ENCODE measurements around the gene DNAAF5. TPM values are rescaled to one million over a fixed set of nuclear protein-coding genes. Genes with fewer than 3 reads are reported as not detected.
"Not testable (repeated sequence)": the region's sequence is repeated elsewhere in the genome, so short reads cannot be mapped to it uniquely, and the experiment has no call there.

Gene DNAAF5
- total and polyA plus RNA-seq, 2 donors (not counting 1 experiment from before 2014, with no cell fraction given), result 13.1 to 14.2 TPM

DNA sequence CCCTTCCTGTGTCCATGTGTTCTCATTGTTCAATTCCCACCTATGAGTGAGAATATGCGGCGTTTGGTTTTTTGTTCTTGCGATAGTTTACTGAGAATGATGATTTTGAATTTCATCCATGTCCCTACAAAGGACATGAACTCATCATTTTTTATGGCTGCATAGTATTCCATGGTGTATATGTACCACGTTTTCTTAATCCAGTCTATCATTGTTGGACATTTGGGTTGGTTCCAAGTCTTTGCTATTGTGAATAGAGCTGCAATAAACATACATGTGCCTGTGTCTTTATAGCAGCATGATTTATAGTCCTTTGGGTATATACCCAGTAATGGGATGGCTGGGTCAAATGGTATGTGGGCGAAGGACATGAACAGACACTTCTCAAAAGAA, 17.6 kb downstream of the DNAAF5 start:
- H3K27me3 ChIP-seq (ENCODE audit: control insufficient read depth, insufficient read depth, low read length); H3K4me1 ChIP-seq (ENCODE audit: control insufficient read depth, extremely low read depth, insufficient read depth, low read length); H2AFZ ChIP-seq (ENCODE audit: low read length); H3K4me3 ChIP-seq (replicated peaks in 1 of 4; ENCODE audit: control extremely low read depth in 1 of 4, insufficient read depth in 1 of 4, low read depth in 3 of 4, low read length in 4 of 4); H3K4me2 ChIP-seq (ENCODE audit: extremely low read depth, insufficient read depth, low read length); H3K9me3 ChIP-seq (ENCODE audit: control insufficient read depth, insufficient read depth, low read depth, low read length); H3K9ac ChIP-seq (ENCODE audit: insufficient read depth, low read length); H3K27ac ChIP-seq (ENCODE audit: insufficient read depth, low read length); H3K36me3 ChIP-seq (ENCODE audit: control insufficient read depth, insufficient read depth, low read length); H4K20me1 ChIP-seq (ENCODE audit: control insufficient read depth, extremely low read depth, insufficient read depth, low read length); DNase-seq (ENCODE audit: low read depth in 2 of 2); H3K79me2 ChIP-seq (ENCODE audit: control insufficient read depth, insufficient read depth, low read length): not testable (repeated sequence)

DNA sequence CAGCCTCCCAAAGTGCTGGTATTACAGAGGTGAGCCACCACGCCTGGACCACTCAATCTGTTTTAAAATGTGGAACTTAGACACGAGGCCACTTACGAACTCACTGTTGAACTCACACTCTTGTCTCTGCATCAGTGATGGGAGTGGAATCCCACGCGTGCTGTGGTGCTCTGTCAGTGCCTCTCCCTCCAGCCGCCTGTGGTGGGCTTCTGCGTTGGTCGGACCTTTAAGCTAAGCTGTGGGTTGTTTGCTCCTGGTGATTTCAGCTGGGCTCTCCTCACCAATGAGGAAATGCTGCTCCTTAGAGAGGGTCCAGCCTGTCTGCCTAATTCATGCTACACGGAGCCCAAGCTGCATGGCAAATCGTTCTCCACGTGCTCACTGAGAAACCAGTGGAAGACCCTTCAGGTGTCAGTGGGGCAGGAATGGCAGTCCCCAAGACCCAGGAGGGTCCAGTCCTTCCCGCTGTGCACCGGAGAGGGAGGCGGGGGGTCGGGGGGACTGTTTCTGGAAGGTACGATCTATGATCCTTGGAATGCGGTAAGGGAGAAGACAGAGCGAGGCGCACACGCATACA, 18.4 kb downstream of the DNAAF5 start:
- H3K79me2 ChIP-seq (ENCODE audit: control insufficient read depth, insufficient read depth, low read length), result peaks cover 4% of the 10 kb centered on the region
- no peaks in the 10 kb centered on the region for H3K9me3 ChIP-seq (ENCODE audit: control insufficient read depth, insufficient read depth, low read depth, low read length)
- H3K27me3 ChIP-seq (ENCODE audit: control insufficient read depth, insufficient read depth, low read length), result no peaks in the 10 kb centered on the region
- no peaks in the 10 kb centered on the region for H3K4me1 ChIP-seq (ENCODE audit: control insufficient read depth, extremely low read depth, insufficient read depth, low read length)
- no peak for DNase-seq (ENCODE audit: low read depth in 2 of 2)
- H3K4me3 ChIP-seq (replicated peaks in 1 of 4; ENCODE audit: control extremely low read depth in 1 of 4, insufficient read depth in 1 of 4, low read depth in 3 of 4, low read length in 4 of 4), result no peak overlapping the region
- H3K27ac ChIP-seq (ENCODE audit: insufficient read depth, low read length), result no peak overlapping the region
- TF ChIP-seq, protein P1, sequence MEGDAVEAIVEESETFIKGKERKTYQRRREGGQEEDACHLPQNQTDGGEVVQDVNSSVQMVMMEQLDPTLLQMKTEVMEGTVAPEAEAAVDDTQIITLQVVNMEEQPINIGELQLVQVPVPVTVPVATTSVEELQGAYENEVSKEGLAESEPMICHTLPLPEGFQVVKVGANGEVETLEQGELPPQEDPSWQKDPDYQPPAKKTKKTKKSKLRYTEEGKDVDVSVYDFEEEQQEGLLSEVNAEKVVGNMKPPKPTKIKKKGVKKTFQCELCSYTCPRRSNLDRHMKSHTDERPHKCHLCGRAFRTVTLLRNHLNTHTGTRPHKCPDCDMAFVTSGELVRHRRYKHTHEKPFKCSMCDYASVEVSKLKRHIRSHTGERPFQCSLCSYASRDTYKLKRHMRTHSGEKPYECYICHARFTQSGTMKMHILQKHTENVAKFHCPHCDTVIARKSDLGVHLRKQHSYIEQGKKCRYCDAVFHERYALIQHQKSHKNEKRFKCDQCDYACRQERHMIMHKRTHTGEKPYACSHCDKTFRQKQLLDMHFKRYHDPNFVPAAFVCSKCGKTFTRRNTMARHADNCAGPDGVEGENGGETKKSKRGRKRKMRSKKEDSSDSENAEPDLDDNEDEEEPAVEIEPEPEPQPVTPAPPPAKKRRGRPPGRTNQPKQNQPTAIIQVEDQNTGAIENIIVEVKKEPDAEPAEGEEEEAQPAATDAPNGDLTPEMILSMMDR (conservative IDR thresholded peaks at IDR 0.05 in 1 of 2, IDR thresholded peaks at IDR 0.05 in 1 of 2; ENCODE audit: low read depth in 1 of 2, low read length in 2 of 2), result no peak
- TF ChIP-seq EZH2 (IDR thresholded peaks at IDR 0.05; ENCODE audit: low read length, missing control alignments), result no peak
- no peak overlapping the region for H2AFZ ChIP-seq (ENCODE audit: low read length)
- H3K36me3 ChIP-seq (ENCODE audit: control insufficient read depth, insufficient read depth, low read length), result peaks cover 4% of the 10 kb centered on the region
- no peaks in the 10 kb centered on the region for H4K20me1 ChIP-seq (ENCODE audit: control insufficient read depth, extremely low read depth, insufficient read depth, low read length)
- no peak overlapping the region for H3K9ac ChIP-seq (ENCODE audit: insufficient read depth, low read length)
- H3K4me2 ChIP-seq (ENCODE audit: extremely low read depth, insufficient read depth, low read length), result no peak overlapping the region

DNA sequence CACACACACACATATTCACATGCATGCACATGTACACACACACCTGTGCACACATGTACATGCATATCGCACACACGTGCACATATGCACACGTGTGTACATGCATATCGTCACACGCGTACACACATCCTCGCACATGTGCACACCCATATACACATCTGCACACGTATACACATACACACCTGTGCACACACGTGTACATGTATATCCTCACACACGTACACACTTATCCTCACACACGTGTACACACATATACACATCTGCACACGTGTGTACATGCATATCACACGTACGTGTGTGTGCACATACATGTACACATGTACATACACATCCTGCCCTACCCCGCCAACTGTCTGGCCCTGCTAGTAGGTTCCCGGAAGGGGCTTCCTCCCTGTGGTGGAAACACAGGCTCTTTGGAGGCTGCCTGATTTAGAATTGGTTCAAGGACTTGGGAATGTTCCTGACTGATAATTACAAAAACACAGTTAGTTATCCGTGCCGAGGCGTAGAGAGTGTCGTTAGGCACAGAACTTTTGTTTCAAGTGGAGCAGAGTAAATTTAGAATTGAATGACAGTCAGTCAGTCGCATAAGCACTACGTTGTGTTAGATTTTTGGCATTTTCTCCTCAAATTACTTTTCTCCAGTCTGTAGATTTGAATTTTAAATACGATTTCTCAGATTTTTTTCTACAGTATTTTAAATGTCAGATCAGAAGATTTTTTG, 19.1 kb downstream of the DNAAF5 start:
- H3K9ac ChIP-seq (ENCODE audit: insufficient read depth, low read length), result no peak overlapping the region
- peaks cover 4% of the 10 kb centered on the region for H3K79me2 ChIP-seq (ENCODE audit: control insufficient read depth, insufficient read depth, low read length)
- H3K27ac ChIP-seq (ENCODE audit: insufficient read depth, low read length), result no peak overlapping the region
- no peaks in the 10 kb centered on the region for H3K9me3 ChIP-seq (ENCODE audit: control insufficient read depth, insufficient read depth, low read depth, low read length)
- H3K4me2 ChIP-seq (ENCODE audit: extremely low read depth, insufficient read depth, low read length), result no peak overlapping the region
- no peaks in the 10 kb centered on the region for H4K20me1 ChIP-seq (ENCODE audit: control insufficient read depth, extremely low read depth, insufficient read depth, low read length)
- H3K27me3 ChIP-seq (ENCODE audit: control insufficient read depth, insufficient read depth, low read length), result no peaks in the 10 kb centered on the region
- H3K4me1 ChIP-seq (ENCODE audit: control insufficient read depth, extremely low read depth, insufficient read depth, low read length), result no peaks in the 10 kb centered on the region
- no peak for TF ChIP-seq EZH2 (IDR thresholded peaks at IDR 0.05; ENCODE audit: low read length, missing control alignments)
- TF ChIP-seq, protein P1 (conservative IDR thresholded peaks at IDR 0.05 in 1 of 2, IDR thresholded peaks at IDR 0.05 in 1 of 2; ENCODE audit: low read depth in 1 of 2, low read length in 2 of 2), result no peak
- peaks cover 2% of the 10 kb centered on the region for H3K36me3 ChIP-seq (ENCODE audit: control insufficient read depth, insufficient read depth, low read length)
- H2AFZ ChIP-seq (ENCODE audit: low read length), result no peak overlapping the region
- no peak for DNase-seq (ENCODE audit: low read depth in 2 of 2)
- H3K4me3 ChIP-seq (replicated peaks in 1 of 4; ENCODE audit: control extremely low read depth in 1 of 4, insufficient read depth in 1 of 4, low read depth in 3 of 4, low read length in 4 of 4), result no peak overlapping the region

All from fibroblast of lung (primary cell).